Stomach (tissue), 4 donors: ENCODE data around the gene POC1A.

Source experiments
- POLR2A ChIP-seq, 4 donors: fragments of 450-650 bp; IDR thresholded peaks; one replicate each; pipeline ENCODE4 v1.6.1; 2016; ENCODE audit warnings: antibody characterized with exemption in 4 of 4, control low read depth in 2 of 4, mild to moderate bottlenecking in 1 of 4, moderate library complexity in 1 of 4
- TF ChIP-seq, protein P1 (sequence below), 7 experiments: fragments of 450-650 bp in 4 of 7; fragments of 200-600 bp in 3 of 7; sonication (generic) in 3 of 7; IDR thresholded peaks; one replicate each; pipeline ENCODE4 v1.5.1; 2016 to 2019; ENCODE audit warnings: antibody characterized with exemption in 7 of 7, control low read depth in 2 of 7, mild to moderate bottlenecking in 1 of 7

GRCh38 chr3:52034651-52035050, 119.6 kb downstream of the POC1A start:
- TF ChIP-seq, protein P1, sequence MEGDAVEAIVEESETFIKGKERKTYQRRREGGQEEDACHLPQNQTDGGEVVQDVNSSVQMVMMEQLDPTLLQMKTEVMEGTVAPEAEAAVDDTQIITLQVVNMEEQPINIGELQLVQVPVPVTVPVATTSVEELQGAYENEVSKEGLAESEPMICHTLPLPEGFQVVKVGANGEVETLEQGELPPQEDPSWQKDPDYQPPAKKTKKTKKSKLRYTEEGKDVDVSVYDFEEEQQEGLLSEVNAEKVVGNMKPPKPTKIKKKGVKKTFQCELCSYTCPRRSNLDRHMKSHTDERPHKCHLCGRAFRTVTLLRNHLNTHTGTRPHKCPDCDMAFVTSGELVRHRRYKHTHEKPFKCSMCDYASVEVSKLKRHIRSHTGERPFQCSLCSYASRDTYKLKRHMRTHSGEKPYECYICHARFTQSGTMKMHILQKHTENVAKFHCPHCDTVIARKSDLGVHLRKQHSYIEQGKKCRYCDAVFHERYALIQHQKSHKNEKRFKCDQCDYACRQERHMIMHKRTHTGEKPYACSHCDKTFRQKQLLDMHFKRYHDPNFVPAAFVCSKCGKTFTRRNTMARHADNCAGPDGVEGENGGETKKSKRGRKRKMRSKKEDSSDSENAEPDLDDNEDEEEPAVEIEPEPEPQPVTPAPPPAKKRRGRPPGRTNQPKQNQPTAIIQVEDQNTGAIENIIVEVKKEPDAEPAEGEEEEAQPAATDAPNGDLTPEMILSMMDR (IDR thresholded peaks at IDR 0.05): no peak
- no peak for TF ChIP-seq POLR2A (IDR thresholded peaks at IDR 0.05)
